ENCODE data around the gene CACNA2D2.
"Not testable (repeated sequence)": the region's sequence is repeated elsewhere in the genome, so short reads cannot be mapped to it uniquely, and the experiment has no call there.

Gene CACNA2D2

DNA sequence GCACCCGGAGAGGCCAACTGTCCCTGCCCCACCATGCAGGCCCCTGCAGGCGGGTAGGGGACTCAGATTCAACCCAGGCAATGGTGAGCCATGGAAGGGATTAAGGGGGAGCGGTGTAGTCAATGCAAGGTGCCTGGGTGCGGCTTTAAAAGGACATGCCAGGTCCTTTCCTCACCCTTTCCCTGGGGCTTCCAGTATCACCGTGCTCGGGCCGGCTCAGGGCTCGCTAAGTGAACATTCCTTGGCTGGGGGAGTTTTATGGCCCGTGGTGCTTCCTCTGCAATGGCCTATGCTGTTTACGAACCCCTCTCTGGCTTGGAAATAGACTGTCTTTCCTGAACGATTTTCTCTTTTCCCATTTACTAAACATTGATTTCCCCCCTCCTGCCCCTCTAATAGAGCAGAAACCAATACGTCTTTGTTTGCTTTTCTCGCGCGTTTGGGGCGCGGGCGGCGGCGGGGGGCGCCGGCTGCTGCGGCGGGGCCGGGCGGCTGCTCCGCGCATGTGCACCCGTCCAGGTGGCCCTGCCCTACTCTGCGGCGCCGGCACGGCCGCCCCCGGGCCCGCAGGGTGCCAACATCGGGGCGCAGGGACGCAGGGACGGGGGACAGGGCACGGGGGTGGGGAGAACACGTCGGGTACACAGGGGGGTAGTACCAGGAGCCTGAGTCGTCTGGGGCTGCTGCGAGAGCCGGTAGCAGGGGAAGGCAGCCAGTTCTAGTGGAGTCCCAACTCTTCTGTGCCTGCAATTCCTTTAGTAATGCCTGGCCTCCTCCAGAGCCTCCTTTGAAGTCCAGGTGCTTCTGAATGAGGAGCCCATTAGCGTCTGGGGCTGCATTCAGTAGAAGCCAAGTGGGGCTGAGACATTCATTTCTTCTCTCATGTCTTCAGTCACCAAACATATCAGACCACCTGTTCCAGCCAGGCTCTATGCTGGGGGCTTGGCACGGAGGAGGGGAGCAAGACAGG is 26.9 kb upstream of the CACNA2D2 start:
- peak; percentile 56 for DNase-seq (ENCODE audit: low spot score)

DNA sequence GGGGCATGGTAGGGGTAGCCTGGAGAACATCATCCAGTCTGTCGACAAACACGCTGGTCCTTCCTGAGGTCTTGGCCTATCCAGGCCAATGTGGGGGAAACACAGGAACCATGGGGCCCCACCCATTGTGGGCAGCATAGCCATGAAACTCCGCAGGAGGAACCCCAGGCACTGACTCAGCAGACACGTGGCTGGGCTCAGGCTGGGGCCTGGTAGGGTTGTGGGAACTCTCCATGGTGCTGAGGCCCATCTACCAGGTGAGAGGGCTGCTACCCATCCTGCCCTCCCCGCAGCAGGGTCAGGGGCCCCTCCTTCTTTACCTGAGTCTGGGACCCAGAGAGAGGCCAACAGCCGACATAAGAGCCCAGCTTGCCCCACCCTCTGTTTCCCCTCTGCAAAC is 22.6 kb upstream of the CACNA2D2 start:
- DNase-seq (ENCODE audit: low spot score): peak; percentile 93

- no peak for DNase-seq (ENCODE audit: low spot score)
These were observed 21.9 kb upstream of the CACNA2D2 start for GRCh38 chr3:50525191-50525910.

DNA sequence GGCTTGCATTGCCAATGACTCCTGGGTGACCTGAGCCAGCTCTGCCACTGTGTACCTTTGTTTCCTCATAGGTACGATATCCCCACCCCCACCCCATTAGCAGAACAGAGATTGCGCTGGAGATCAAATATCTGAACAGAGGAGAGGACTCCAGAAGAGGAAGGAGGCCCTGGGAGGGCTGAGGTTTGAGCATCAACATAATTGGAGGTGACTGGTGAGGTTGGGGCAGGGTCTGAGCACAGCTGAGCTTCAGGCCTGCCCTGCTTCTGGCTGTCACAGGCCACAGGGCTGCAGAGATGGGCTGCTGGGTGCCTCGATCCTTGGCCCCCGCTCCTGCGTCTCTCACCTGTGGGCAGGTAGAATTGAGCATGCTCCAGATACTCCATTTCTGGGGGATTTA is 21.3 kb upstream of the CACNA2D2 start:
- DNase-seq (ENCODE audit: low spot score): no peak

GRCh38 chr3:50523279-50523811 is 19.9 kb upstream of the CACNA2D2 start:
- DNase-seq (ENCODE audit: low spot score): no peak

- no peak for DNase-seq (ENCODE audit: low spot score)
These were observed 18.1 kb upstream of the CACNA2D2 start for GRCh38 chr3:50521572-50521971.

DNA sequence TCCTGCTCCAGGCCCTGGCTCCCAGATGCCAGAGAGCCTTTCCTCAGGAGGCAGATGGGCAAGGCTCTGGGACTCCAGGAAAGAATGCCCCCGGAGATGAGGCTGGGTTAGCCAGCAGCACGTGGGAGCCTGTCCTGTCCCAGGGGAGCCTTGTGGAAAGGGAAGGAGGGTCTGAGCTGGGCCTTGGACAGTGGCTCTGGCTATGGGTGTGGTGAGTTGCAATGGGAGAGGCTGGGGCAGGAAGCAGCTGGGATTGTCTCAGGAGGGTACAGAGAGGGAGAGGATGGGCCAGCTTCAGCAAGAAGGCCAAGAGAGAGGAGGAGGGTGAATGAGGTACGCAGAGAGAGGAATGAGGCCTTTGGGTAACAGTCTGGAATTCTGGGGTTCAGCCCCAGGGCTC is 17.4 kb upstream of the CACNA2D2 start:
- no peak for DNase-seq (ENCODE audit: low spot score)

DNA sequence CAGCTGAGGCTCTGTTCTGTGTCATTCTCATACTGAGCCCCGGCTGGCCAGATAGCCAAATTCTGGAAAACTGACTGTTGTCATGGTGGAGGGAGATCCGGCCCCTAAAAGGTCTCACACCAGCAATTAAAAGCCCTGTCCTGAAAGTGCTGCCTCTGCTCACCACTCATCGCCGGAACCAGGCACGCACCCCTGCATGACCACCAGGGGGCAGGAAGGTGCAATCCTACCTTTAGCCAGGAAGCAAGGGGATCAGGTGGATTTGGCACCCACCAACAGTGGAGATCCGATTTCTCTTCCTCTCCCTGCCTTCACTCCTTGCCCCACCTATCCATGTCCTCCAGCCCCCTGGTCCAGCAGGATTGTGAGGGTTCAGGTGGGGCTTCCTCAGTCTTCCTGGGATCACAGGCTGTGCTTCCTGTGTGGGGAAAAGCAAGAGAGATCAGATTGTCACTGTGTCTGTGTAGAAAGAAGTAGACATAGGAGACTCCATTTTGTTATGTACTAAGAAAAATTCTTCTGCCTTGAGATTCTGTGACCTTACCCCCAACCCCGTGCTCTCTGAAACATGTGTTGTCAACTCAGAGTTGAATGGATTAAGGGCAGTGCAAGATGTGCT is 16.1 kb upstream of the CACNA2D2 start:
- peak; percentile 77 for DNase-seq (ENCODE audit: low spot score)

DNA sequence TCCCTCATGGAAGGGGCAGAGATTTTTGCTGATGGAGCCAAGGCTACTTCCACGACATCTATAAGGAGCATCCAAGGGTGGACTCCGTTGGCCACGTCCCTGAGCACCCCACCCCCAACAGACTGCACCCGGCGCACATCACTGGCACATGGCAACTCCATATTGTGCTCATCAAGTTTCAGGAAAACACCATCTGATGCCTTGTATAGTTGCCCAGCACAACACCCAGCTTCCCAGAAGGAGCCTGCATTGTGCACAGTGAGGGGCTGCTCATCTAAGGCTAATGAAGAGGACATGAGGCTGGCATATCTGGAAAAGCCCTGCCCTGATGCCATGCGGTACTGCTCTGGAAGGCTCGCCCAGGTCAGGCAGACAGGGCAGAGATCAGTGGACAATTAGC is 15.0 kb upstream of the CACNA2D2 start:
- DNase-seq (ENCODE audit: low spot score): no peak

- no peak for DNase-seq (ENCODE audit: low spot score)
These were observed 14.3 kb upstream of the CACNA2D2 start for GRCh38 chr3:50517721-50518206.

DNA sequence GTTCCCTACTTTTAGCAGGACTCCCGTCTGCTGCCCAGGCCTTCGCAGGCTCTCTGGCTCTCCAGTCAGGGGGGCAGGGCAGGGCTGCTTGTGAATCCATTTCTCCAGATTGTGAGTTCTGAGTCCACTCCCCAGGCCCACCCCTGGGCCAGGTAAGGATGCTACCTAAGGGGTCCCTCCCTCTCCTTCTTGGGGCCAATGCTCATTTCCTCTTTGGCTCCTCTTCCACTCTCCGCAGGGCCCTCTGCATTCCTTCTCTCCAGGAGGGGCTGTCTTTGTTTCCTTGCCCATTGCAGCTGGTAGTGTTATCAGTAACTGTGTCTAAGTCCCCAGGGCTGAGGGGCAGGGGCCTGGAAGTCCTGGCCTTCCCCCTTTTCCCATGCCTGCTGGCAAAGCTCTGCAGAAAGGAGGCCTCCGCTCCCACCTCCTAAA is 13.0 kb upstream of the CACNA2D2 start:
- DNase-seq (ENCODE audit: low spot score): peak; percentile 47

DNA sequence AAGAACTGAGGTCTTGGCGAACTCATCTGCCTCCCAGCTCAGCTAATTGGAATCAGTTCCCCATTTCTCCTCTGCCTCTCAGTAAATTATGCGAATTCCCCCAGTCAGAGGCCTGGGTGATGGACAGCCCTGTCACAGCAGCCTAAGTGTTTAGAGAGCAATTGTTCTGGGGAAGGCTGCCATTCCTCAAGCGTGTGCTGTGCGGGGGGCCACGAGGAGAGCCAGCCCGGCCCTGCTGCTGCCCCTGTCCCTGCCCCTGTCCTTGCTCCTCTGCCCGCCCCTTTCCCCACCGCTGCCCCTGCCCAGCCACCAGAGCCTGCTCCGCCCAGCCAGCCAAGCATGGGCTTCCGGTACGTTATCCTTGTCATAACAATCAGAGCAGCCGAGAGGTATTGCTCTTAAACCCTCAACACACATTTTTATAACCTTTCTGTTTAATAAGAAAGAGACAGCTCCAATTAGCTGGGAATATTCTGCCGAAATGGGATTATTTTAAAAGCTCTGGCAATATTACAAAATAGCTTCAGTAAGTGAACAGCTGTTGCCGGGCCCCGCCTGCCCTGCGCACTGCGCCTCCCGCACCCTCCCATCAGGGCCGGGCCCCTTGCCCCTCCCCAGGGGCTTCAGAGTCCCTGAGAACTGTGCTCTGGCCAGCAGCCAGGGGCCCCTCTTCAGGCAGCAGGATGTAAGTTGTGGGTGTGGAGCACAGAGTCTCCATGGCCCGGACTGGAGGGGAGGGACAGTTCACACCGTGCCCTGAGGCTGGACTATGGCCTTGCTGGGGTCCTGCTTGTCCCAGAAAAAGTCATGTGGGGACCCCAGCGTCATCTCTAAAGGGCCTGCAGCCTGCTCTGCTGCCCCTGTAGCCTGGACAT is 12.4 kb upstream of the CACNA2D2 start:
- DNase-seq (ENCODE audit: low spot score): peak; percentile 84

- not testable (repeated sequence) for DNase-seq (ENCODE audit: low spot score)
These were observed 9.5 kb upstream of the CACNA2D2 start for GRCh38 chr3:50512908-50513307.

DNA sequence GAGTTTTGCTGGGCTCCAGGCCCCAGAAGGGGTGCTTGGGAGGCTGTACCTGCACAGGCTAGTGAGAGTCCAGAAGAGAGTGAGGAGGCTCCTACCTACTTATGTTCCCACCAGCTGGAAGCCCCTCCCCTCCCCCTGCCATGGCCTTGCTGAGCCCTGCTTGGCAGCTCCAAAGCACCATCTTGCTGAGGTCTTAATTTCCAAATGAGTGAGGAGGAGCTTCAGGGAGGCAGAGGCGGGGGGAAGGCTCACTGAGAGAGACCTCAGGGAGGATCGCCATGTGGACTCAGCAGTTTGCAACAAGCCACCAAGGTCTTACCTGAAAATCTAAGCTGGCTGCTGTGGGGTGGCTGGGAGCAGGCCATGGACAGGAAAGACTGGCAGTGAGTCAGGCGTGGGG is 8.7 kb upstream of the CACNA2D2 start:
- DNase-seq (ENCODE audit: low spot score): no peak

- no peak for DNase-seq (ENCODE audit: low spot score)
These were observed 6.9 kb upstream of the CACNA2D2 start for GRCh38 chr3:50510325-50510724.

DNA sequence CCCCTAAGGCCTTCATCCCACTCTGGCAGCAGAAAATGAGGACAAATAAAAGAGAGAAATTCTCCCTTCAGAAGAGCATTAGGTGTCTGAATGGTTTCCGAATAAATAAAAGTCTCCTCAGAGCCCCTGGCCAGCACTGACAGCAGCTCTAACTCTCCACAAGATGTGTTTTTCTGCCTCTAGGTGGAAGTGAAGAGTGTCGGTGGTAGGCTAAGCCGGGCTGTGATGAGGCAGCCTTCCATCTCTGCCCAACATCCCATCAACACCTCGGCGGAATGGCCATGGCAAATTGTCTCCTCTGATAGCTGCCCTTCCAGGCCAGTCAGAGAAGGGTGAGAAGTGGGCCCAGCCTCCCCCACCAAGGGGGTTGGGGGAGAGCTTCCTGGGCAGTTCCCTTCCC is 6.3 kb upstream of the CACNA2D2 start:
- DNase-seq (ENCODE audit: low spot score): no peak

DNA sequence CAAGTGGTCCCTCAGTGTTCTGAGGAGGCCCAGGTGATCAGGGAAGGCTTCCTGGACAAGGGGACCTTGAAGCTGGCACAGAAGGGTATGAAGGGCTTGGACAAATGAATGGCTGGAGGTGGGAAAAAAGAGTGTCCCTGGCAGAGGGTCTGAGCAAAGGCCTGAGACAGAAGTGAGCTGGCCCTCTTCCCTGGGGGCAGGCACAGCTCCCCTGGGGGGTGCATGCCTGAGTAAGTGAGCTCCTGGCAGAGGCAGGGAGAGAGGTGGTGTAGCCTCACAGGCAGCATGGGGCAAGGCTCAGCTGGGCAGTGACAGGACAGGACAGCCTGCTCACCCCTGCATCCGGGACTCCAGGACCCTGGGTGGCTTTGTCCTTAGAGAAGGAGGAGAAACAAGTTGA is 5.4 kb upstream of the CACNA2D2 start:
- no peak for DNase-seq (ENCODE audit: low spot score)

DNA sequence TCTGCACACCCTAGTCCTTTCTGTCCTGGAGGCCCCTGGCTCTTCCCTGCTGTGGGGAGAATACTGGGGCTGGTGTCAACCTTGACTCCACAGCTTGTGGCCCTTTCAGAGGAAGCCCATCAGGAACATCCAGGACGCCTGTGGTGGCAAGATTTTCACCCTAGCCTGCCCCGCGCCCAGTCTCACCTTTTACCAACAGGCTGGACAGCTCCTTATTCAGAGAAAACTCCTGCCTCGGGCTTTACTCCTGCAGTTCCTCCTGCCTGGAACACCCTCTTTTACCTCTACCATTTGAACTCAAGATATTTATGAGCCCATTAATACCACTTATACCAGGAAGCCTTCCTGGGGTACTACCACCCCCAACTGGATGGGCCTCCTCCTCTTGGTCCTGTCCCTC is 2.7 kb upstream of the CACNA2D2 start:
- DNase-seq (ENCODE audit: low spot score): no peak

- DNase-seq (ENCODE audit: low spot score): no peak
These were observed 1.2 kb upstream of the CACNA2D2 start for GRCh38 chr3:50504681-50505080.

GRCh38 chr3:50502584-50503423 is 630 bp downstream of the CACNA2D2 start:
- DNase-seq (ENCODE audit: low spot score): peak; percentile 72
